ENCODE results near the gene SCAMP1.
"Not testable (repeated sequence)": the region's sequence is repeated elsewhere in the genome, so short reads cannot be mapped to it uniquely, and the experiment has no call there.

The SCAMP1 gene

GRCh38 chr5:78430866-78431265, 70.4 kb downstream of the SCAMP1 start:
- DNase-seq = no peak

DNA sequence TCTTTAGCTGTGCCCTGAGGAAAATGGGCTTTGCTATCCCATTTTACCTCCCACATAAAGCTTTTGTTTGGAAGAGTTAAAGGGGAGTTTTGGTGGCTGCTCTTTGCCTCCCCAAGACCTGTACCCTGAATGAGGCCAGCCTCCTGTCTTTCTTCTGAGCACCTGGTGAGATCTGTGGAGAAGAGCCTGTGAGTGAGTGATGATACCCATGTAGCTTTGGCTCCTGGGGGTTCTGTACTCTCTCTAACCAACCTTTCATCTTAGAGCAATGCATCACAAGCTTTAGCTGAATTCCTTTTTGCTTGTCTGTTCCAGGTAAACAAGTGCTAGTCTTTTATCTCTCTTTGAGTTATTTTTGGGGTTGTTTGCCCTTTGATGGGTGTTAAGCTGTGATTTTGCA, 73.6 kb downstream of the SCAMP1 start:
- DNase-seq = no peak

DNA sequence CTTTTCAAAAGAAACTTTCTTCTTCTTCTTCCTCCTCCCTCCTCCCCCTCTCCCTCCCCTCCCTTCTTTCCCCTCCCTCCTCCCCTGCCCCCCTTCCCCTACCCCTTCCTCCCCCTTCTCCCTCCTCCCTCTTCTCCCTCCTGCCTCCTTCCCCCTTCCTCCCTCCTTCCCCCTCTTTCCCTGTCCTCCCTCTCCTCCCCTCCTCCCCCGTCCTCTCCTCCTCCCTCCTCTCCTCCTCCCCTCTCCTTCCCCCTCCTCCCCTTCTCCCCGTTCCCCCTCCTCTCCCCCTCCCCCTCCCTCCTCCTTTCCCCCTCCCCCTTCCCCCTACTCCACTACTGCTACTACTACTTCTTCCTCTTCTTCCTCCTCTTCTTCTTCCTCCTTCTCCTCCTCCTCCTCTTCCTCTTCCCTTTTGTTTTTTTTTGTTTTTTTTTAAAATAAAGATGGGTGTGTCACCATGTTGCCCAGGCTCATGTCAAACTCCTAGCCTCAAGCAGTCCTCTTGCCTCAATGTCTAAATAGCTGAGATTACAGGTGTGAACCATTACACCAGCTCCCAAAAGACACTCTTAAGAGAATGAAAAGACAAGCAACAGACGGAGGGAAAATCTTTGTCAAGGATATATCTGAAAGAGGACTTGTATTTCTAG, 87.5 kb downstream of the SCAMP1 start:
- no peak for DNase-seq

GRCh38 chr5:78449103-78449502, 88.7 kb downstream of the SCAMP1 start:
- no peak for DNase-seq

DNA sequence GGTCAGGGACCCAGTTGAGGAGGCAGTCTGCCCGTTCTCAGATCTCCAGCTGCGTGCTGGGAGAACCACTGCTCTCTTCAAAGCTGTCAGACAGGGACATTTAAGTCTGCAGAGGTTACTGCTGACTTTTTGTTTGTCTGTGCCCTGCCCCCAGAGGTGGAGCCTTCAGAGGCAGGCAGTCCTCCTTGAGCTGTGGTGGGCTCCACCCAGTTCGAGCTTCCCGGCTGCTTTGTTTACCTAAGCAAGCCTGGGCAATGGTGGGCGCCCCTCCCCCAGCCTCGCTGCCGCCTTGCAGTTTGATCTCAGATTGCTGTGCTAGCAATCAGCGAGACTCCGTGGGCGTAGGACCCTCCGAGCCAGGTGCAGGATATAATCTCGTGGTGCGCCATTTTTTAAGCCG, 97.1 kb downstream of the SCAMP1 start:
- not testable (repeated sequence) for DNase-seq

- no peak for DNase-seq
Measured at GRCh38 chr5:78458843-78459242, 98.4 kb downstream of the SCAMP1 start.

DNA sequence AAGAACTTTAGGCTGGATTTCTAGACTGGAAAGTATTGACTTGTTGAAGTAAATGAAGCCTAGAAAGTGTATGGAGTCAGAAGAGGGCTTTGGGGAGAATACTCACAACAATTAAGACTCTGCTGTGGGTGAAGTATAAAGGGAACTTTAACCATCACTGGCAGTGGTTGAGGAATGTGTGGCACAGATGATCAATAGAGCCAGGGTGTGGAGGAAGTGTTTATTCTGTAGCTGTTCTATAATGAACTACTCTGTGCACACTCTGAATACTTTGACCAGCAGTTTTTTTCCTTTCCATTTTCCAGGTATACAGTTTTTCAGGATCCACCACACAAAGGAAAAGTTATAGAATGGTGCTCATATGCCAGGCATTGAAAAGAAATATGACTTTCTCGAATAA, 106.7 kb downstream of the SCAMP1 start:
- DNase-seq = no peak

- DNase-seq = no peak
Measured at GRCh38 chr5:78467752-78468357, 107.4 kb downstream of the SCAMP1 start.

DNA sequence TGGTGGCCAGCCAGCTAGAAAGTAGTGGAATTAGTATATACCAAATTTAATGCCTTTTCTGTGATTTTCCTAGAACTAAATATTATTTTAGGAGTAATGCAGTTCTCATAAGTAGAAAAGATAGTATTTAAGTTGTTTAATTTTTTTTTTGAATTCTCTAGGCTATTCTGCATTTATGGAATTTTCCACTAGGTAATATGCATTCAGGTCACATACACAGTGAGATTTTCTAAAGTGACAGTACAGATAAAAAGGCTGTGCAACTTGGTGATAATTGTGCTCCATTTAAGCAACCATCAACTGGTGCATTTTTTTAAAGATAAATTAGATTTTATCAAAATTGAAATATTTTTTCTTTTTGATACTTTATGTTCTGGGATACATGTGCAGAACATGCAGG, 111.5 kb downstream of the SCAMP1 start:
- DNase-seq = no peak

- no peak for DNase-seq
Measured at GRCh38 chr5:78472469-78473106, 112.2 kb downstream of the SCAMP1 start.

DNA sequence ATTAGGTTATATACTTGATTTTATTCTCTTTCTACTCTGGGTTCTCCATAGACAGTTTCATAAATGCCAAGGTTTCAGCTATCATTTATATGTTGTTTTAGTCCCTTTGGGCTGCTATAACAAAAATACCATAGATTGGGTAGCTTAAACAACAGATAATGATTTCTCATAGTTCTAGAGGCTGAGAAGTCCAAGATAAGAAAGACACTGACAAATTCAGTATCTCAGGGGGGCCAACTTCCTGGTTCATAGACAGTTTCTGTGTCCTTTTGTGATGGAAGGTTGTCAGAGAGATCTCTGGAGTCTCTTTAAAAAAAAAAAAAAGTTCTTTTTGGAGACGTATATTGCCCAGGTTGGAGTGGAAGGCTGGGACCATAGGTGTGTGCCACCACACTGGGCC, 113.3 kb downstream of the SCAMP1 start:
- no peak for DNase-seq

DNA sequence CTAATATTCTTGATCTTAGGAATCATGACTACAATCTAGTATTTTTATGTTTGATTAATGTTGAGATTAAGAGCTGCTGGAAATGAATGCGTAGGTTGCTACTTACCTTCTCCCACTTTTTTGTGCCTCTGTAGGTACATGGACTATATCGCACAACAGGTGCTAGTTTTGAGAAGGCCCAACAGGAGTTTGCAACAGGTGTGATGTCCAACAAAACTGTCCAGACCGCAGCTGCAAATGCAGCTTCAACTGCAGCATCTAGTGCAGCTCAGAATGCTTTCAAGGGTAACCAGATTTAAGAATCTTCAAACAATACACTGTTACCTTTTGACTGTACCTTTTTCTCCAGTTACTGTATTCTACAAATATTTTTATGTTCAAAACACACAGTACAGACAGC, 115.0 kb downstream of the SCAMP1 start:
- DNase-seq = no peak

DNA sequence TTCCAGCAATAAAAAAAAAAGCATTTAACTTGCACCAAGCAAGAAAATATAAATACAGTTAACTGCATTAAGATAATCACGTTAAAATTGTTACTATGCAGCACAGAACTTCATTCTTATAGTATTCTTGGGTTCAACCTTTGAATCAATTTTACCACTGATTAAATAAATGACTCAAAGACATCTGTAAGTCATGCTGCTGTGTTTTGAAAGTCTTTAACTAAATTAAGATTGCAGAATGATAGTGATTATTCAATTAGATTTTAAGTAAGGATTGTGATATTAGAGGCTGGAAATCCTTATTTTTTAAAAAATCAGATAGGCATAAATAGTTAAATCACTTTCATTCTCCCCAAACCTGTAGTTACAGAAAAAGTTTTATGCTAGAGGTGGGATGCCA, 116.4 kb downstream of the SCAMP1 start:
- no peak for DNase-seq

DNA sequence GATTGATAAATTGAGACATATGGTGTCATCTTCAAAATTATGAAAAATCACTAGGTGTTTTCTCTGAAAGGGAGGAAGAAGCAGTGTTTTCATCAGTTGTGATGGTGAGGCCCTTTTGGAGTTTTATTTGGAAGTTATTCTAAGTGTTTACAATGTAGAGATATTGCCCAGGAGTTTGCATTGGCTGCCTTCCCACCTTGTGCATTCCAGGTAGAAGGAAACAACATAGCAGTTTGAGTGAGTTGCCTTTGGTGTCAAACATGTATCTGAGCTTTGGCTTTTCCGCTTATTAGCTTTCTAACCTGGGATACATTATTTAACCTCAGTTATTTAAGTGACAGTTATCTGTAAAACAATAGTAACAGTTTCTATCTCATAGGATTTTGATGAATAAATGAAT, 122.5 kb downstream of the SCAMP1 start:
- no peak for DNase-seq

DNA sequence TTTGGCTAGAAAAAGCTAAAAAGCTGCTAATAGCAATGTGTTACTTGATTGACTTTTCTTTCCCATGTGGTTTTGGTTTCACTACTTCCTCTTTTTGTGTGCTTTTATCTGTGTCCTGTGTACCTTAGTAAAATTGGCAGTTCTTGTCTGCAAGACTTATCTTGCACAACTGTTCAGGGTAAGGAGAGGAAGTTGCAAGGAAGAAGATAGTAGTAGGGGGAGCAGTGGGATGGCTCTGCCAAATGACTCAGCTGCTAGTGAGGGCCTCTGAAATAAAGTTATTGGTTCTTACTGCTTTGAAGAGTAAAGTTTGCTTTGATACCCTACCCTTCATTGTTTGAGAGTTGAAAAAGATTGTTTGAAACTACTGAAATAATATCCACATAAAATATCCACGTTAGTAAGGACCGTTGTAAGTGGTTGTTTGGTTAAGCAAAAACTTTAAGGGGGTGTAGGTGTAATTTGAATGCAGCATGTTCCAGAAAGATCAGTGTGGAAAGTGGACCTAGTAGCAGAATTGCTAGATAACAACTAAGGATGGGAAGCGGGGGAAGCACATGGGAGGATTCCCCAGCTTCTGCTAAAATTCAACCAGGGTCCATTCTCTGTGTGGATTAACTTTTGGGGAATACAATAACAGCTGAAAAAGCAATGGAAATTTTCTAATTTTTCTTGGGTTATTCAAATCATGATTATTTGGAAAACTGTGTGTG, 123.5 kb downstream of the SCAMP1 start:
- no peak for DNase-seq

DNA sequence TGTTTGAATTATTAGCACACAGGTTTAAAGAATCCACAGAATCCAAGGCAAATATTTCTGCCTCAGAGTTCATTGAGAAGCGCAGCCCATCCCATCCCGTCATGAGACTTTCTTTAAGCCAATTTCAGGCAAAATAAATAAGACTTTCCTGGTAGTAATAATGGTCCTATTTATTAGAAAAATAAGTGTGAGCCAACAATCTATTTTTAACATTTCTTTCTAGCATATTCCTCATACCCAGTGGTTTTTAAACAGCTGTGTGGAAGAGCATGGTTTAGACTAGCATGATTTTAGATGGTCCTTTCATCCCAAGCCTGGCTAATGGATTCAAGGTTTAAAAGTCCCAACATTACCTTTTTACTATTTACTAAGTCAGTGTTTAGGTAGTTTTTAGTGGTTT, 125.8 kb downstream of the SCAMP1 start:
- DNase-seq = no peak

DNA sequence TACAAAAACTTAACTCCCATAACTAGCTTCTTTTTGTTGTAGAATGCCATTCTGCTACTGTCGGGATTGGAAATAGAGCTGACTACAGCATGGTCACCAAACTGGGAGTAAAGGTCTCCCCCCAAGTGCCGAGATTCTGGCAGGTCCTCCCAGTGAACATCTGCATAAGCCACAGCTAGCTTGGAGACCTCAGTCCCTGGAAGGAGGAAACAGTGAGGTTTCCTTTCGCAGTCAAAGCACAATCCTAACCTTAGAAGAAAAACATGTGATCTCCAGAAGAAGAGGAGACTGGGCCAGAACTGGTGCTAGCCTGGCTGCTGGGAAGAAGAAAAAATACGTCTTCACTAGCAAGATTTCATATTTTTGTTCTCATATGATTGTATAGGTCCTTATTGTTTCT, 127.4 kb downstream of the SCAMP1 start:
- DNase-seq = no peak

- no peak for DNase-seq
Measured at GRCh38 chr5:78490709-78491485, 130.5 kb downstream of the SCAMP1 start.

DNA sequence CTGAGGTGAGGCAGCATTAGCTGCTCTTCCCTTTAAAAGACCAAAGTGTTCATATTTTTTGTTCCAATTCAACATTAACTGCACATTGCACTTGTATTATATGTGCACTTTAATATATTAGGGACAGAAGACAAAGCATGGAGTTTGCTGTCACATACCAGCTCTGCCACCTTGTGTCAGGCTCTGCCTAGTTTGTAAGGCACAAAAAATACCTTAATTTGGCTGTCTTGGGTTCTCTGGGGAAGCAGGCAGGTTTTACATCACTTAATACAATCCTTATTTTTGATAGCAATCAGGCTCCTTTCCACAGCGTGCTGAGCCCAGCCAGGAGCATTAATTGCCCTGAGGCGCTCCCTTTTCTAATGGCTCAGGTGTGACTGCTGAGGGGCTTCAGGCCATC, 131.8 kb downstream of the SCAMP1 start:
- no peak for DNase-seq

- no peak for DNase-seq
Measured at GRCh38 chr5:78492650-78493049, 132.2 kb downstream of the SCAMP1 start.

- DNase-seq = no peak
Measured at GRCh38 chr5:78495800-78496199, 135.4 kb downstream of the SCAMP1 start.

GRCh38 chr5:78496373-78496772, 136.0 kb downstream of the SCAMP1 start:
- DNase-seq = no peak
